ENCODE measurements around the gene CALML6.
"Not testable (repeated sequence)": the region's sequence is repeated elsewhere in the genome, so short reads cannot be mapped to it uniquely, and the experiment has no call there.

Gene CALML6, protein sequence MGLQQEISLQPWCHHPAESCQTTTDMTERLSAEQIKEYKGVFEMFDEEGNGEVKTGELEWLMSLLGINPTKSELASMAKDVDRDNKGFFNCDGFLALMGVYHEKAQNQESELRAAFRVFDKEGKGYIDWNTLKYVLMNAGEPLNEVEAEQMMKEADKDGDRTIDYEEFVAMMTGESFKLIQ

DNA sequence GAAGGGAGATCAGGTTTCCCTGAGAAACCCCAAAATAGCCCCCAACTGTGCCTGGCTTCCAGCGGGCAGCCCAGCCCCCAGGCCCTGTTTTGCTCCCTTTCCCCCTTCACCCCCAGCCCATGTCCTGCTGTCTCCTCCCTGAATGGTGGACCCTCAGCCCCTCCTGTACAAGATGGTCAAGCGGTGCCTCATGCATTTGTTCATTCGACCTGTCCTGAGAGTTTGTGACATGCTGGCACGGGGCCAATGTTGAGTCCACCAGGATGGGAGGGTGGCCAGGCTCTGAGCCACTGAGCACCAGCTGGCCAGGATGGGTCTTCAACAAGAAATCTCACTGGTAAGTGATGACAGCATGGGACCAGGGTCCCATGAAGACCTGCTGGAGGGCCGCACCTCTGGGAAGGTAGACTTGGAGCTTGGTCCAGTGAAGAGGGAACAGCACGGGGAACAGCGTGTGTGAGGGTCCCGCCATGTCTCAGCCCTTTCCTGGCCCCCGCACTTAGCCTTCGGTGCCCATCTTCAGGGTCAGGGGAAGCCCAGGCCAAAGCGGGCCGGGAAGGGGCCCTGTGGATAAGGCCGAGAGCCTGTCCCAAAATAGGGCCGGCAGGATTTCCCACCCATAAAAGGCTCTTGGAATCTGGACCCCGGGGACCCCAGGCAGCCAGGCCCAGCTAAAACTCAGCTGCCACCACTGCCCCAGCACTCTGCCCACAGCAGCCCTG, at the start of gene CALML6:
TSS of gene CALML6 (plus strand) at position 290 of the 722 bp plus-strand sequence. CDS start at position 311, 21 bp downstream.
- DNase-seq (ENCODE audit: low spot score): no peak

DNA sequence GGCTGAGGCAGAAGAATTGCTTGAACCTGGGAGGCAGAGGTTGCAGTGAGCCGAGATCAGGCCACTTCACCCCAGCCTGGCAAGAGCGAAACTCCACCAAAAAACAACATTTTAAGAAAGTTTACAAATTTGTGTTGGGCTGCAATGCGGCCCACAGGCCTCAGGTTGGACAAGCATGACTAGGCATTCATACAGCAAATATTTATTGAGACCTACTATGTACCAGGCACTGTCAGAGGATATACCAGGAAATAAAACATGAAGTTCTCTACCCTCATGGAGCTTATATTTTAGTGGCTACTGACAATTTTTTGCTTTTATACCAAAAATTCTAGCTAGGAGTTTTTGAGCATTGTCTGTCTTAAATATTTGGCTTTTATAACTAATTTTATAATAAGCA, 47.9 kb upstream of the CALML6 start:
- DNase-seq (ENCODE audit: low spot score): no peak

DNA sequence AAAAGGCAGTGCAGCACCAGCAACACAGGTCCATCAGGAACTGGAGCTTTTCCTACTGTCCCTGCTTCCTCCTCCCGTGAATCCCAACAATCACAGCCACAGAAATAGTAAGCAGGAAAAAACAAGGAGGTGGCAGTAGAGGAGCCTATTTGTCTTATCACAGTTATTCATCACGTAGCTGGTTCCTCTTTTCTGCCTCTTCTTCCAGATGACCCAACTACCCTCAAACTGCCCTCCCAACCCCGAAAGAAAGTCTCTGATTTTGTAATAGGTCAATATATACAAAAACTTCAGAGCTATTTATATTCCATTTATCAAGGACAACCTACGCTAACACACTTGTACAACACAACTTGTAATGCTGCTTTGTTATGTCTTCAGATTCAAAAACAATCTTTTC, 45.6 kb upstream of the CALML6 start:
- DNase-seq (ENCODE audit: low spot score): no peak

DNA sequence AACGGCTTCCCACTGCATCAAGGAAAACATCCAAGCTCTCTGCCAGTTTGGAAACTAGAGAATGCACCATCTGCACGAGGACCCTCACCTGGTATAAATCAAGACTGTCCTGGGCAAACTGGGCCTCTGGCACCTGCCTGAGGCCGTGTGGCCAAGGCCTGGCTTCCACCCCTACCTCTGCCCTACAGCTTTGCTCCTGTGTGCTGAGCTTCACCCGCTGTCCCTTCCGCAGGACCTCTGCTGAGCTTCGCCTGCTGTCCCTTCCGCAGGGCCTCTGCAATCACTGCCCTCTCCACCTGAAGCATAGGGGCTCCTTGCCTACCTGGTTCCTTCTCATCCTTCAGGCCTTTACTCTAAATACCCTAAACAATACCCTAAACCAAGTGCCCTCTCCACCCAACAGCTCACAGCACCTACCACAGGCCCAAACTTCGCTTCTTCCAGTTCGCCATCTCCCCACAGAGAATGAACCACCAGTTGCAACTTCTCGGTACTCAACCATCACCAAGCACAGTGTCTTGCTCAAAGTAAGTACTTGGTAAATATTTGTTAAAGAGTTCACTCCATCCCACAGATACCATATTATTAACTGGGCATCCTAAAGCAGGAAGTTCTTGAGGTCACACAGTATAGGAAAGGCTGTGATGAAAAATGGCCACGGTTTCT, 42.6 kb upstream of the CALML6 start:
- DNase-seq (ENCODE audit: low spot score): no peak

DNA sequence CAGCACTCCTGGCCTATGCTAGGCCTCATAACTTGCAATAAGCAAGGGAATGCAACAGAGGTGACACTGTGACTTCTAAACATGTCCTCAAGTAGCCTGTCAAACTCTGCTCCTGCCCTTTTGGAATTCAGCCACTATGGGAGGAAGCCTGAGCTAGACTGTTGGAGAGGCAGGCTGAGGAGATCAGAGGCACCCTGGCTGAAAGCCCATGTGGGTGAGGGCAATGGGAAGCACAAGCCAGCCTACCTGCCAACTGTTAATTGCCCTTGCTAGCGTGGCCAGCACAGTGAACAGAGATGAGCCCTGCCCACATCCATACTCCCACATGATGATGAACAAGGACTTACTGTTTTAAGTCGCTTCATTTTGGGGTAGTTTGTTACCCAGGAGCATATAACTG, 41.9 kb upstream of the CALML6 start:
- DNase-seq (ENCODE audit: low spot score): no peak

DNA sequence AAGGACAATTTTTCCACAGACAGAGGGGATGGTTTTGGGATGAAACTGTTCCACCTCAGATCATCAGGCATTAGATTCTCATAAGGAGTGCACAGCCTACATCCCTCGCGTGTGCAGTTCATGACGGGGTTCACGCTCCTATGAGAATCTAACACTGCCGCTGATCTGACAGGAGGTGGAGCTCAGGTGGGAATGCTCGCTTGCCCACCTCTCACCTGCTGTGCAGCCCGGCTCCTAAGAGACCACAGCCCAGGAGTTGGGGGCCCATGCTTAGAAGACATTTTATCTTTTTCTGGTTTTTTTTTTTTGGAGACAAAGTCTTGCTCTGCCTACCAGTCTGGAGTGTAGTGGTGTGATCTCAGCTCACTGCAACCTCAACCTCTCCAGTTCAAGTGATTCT, 40.2 kb upstream of the CALML6 start:
- DNase-seq (ENCODE audit: low spot score): no peak

DNA sequence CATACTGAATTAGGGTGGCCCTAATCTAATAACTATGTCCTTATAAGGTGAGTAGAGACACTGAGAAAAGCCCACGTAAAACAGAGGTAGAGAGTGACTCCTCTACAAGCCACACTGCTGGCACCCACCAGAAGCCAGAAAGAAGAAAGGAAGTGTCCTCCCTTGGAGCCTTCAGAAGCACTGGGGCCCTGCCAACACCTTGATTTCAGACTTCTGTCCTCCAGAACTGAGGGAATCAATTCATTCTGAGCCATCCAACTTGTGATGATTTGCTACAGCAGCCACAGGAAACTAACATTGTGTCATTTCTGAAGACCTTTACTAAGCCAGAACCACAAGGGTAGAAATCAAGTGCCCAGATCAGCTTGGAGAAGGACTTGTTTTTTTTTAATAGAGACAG, 39.1 kb upstream of the CALML6 start:
- no peak for DNase-seq (ENCODE audit: low spot score)

DNA sequence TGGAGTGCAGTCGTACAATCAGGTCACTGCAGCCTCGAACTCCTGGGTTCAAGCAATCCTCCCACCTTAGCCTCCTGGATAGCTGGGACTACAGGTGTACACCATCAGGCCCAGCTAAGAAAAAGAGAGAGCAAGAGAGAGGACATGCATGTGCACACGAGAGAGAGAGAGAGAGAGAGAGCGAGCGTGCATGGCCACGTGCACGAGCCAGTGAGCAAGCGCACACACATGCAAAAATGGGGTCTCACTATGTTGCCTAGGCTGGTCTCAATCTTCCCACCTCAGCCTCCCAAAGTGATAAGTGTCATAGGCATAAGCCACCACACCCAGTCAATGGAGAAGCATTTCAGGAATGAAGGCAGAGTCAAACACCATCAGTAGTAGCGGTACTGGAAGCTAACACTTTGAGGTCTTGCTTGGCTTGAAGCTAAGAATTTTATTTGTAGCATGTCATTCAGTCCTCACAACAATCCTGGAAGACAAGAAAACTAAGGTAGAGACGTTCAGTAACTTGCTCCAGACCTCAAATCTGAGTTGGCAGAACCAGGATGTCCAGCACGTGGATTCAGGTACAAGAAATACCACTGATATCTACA, 38.6 kb upstream of the CALML6 start:
- no peak for DNase-seq (ENCODE audit: low spot score)

DNA sequence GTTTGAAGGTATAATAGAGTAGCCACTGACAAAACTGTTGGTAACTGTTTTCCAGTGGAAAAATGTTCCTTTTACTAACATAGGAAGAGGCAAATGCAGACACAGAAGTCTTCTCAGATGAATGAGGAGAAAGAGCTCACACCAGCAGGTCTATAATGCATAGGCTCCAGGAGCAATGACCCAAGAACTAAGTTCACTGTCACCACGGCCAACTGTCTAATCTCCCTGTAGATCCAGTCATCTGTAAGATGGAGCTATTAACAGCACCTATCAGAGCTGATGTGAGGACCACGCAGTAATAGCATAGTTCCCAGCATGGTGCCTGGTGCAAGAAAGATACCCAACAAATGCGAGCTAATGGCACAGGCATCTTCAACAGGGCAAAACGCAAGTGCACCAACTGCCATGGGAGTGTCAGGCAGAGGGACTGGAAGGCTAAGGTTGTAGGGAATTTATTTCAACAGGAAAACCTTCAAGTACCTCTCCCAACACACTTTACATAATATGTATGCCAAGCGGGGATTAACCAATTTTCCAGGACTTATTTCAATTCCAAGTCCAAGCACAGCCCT, 37.1 kb upstream of the CALML6 start:
- DNase-seq (ENCODE audit: low spot score): no peak

DNA sequence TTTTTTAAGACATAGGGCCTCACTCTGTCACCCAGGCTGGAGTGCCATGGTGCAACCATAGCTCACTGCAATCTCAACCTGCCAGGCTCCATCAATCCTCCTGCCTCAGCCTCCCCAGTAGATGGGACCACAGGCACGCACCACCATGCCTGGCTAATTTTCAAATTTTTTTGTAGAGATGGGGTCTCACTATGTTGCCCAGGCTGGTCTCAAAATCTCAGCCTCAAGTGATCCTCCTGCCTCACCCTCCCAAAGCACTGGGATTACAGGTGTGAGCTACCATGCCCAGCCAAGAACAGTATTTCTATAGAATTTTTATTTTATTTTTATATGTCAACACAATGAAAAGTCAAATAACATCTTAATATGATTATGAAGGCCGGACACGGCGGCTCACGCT, 35.1 kb upstream of the CALML6 start:
- no peak for DNase-seq (ENCODE audit: low spot score)

DNA sequence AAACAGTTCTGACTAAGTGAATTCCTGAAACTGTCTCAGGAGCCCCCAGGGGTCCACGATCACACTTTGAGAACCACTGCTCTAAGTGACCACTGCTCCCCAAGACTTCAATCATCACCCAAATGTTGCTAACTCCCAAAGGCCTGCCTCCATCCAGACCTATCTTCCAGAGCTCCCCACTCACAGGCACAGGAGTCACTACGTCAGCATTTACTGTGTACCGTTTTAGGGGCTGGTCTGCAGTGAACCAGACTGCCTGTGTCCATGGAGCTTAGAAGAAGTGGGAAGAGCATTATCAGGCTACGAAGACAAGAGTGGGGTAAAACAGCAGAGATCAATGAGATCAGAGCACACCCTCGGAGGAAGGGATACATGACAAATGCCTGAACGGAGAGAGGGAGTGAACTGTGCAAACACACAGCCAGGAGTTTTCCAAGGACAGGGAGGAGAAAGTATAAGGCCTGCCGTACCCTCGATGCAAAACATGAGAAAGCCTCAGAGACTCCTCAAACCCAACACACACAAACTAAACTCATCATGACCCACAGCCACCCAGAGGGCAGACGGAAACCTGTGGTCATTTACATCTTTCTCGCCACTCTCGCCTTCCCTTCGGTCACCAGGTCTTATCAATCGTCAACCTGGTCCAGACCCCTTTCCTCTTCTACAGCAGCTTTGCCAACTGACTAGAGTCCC, 34.3 kb upstream of the CALML6 start:
- no peak for DNase-seq (ENCODE audit: low spot score)

DNA sequence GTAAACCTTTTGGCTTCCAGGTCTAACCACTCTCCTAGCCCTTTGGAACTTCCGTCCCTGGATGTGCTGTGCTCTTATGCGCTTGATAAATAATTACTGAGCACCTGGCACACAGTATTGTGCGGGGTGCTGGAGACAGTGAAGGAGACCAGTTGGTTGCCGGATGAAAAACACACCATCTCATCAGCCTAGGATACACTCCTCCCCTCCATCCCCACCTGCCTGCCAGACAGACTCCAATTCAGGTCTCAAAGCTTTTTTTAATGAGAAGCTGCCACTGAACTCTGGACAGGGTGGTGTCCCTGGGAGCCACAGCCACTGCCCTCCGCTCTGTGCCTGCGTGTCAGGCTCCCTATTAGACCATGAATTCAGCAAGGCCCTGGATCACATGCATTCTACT, 33.3 kb upstream of the CALML6 start:
- no peak for DNase-seq (ENCODE audit: low spot score)

DNA sequence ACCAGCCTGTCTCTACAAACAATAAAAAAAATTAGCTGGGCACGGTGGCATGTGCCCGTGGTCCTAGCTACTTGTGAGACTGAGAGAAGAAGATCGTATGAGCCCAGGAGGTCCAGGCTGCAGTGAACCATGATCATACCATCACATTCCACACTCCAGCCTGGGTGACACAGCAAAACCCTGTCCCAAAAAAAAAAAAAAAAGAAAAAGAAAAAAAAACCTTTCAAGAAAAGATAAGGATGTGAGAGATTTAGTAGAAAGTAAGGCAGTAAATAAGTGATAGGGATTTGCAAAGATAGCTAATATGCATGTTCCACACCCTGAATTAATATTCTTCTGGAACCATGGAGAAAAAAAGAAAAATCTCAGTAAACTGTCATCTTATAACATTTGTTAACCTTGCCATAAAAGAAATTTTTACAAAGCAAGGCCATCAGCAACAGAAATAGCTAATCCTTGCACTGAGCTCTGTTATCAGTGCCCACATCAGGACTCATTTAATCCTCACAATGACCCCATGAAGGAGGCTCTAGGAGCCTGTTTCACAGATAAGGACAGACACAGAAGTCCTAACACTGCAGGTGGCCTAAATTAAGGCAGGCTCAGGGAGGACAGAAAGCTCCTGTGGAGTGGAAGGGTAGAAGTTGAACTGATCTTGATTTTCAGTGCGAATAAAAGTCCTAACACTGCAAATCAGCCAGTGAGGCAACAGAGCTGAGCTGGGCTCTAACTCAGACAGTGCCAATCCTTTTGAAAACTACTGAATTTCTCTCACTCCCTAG, 31.8 kb upstream of the CALML6 start:
- no peak for DNase-seq (ENCODE audit: low spot score)

DNA sequence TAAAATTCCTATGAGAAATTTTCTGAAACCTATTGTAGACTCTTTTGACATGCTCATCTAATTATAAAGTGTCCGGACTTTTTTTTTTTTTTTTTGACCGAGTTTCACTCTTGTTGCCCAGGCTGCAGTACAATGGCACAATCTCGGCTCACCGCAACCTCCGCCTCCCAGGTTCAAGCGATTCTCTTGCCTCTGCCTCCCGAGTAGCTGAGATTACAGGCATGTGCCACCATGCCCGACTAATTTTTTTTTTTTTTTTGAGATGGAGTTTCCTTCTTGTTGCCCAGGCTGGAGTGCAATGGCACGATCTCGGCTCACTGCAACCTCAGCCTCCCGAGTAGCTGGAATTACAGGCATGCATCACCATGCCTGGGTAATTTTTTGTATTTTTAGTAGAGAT, 31.2 kb upstream of the CALML6 start:
- not testable (repeated sequence) for DNase-seq (ENCODE audit: low spot score)

DNA sequence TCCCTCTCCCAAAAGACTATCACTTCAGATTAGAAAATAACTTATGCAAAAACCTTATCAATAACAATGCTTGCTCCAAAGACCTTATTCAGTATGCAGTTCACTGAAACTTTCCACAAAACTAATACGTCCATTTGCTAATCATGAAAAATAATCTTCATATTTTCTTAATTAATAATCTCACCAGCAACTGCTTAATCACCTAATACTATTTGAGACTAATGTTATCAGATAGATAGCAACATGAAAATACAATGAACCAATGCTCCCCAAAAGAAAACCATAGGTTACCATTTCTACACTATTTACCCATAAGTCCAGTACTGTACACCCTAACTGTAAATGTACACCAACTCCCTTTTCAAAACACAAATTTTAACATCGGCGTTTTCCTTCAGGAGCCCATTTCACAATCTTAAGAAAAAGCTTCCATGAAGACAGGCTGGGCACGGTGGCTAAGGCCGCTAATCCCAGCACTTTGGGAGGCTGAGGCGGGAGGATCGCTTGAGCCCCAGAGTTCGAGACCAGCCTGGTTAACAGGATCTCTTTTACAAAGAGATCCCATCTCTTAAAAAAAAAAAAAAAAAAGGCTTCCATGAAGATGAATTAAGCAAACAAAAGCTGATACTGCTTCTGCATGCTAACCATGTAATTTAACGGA, 25.8 kb upstream of the CALML6 start:
- no peak for DNase-seq (ENCODE audit: low spot score)

DNA sequence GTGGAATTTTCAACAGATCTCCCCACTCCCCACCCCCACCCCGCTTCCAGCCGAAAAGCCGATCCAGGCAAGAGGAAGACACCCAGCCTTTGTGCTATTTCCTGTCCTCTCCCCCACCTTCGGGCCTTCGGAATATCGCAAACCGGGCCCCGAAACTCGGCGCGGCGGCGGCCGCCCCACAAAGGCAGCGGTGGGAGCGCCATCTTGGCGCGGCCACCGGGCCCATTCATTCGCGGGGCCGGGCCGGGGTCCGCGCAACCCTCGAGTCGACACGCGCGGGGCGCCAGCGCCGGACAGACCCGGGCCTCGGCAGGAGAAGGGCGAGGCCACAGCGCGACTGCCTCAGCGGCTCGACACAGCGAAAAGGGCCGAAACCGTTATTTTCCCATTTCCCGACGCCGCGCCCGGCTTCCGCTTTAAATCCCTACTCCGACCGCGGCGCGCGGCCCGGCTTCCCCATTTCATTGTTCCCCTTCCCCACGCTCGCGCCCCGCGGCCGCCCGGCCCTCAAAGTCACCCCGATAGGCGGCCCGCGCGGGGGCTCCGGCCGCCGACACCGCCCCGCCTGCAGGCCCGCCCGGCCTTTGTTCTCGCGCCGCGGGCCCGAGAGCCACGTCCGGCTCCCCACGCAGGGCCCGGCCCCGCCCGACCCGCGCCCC, 25.1 kb upstream of the CALML6 start:
- peak; percentile 71 for DNase-seq (ENCODE audit: low spot score)

DNA sequence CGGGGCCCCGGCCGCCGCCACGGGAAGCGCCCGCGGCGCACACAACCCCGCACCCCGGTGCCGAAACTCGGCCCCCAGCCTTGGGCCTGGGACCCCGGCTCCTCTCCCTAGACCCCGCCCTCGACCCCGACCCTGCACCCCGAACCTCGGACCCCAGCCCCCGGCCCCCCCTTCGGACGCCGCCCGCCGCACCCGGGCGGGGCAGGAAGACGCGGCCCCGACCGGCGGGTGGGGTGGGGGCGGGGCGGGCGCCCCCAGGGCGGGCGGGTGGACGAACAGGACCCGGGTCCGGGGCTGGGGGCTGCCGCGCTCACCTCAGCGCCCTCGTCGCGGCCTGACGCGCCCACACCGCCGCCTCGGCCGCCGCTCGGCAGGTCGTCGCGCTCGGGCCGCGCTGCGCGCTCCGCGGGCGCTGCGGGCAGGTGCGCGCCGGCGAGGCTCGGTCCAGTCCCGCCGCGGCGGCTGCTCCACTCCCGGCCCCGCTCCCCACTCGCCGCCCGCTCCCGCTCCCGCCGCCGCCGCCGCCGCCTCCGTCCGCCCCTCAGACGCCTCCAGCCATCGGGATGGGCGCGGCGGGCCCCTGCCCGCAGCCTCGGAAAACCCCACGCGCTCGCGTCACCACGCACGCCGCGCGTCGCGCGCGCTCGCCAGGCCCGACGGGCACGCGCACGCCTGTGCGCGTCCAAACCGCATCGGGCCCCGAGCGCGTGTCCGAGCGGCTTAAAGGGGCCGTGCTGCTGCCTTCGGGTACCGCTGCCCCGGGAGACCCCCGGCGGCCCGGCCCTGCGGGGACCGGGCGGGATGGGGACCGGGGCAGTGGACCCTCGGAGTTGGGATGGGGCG, 24.3 kb upstream of the CALML6 start, which contains the start of gene GNB1:
TSS of gene GNB1 (minus strand) at position 582 of the 843 bp plus-strand sequence. CDS start 65,634 bp downstream, outside the sequence.
- DNase-seq (ENCODE audit: low spot score): peak; percentile 98

DNA sequence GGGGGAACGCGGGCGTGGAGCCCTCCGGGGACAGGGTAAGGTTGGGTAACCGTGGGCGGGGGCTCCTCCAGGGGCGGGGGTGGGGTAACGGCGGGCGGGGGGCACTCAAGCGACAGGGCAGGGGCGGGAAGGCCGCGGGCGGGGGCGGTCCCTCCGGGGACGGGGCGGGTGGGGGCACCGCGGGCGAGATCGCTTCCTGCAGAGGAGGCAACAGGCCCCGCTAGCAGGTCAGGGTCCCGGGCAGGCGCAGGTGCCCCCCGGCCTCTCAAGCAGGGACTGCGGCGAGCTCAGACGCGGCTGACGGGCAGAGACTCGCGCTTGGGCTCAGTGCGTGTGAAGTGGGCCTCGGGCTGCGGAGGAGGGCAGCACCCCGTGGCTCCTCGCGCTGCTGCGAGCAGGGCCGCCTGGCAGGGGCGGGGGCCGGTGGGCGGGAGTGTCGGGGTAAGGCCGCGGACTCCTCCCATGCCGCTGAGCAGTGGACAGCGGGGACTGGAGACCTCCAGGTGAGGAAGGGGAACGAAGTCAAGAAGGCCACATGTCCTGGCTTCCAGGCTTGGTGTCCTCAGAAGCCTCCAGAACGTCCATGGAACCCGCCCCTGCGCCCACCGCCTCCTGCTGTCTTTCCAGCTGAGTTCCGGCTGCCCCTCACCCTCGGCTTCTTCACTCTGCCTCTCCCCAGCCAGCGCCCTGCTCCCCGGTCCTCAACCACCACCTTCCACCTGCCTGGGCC, 23.5 kb upstream of the CALML6 start:
- peak; percentile 93 for DNase-seq (ENCODE audit: low spot score)
